ENCODE measurements around the gene ACTMAP. TPM values are rescaled to one million over a fixed set of nuclear protein-coding genes. Genes with fewer than 3 reads are reported as not detected.

ACTMAP gene
- polyA plus RNA-seq, 1 of the 3 experiments (the other 2 are of a cell fraction), result 6.4 TPM

DNA sequence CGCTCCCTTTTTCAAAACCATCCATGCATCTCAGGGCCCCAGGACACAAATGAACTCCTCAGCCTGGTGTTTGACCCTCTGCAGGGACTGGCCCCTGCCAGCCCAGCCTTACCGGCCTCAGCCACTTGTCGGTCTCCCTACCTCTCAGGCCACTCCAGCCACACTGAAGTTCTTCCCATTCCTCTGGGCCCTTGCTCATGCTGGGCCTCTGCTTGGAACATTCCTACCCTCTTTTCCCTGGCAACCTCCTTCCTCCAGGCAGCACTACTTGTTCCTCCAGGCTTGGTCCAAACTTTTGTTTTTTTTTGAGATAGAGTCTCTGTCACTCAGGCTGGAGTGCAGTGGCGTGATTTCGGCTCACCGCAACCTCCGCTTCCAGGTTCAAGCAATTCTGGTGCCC, 41.1 kb upstream of the ACTMAP start:
- H2AFZ ChIP-seq (ENCODE audit: low read depth), result no peak overlapping the region
- peaks cover 0 to 3% of the 10 kb centered on the region in 2 experiments for H3K36me3 ChIP-seq (replicated peaks in 1 of 2; ENCODE audit: control insufficient read depth in 1 of 2, insufficient read depth in 2 of 2, low read length in 1 of 2)
- no peak overlapping the region for H3K27ac ChIP-seq (ENCODE audit: low read depth in 2 of 2, low read length in 1 of 2)
- DNase-seq, result no peak
- H4K20me1 ChIP-seq (ENCODE audit: insufficient read depth), result no peaks in the 10 kb centered on the region
- TF ChIP-seq GATA2 (CRISPR knock-in tag; IDR thresholded peaks at IDR 0.05), result no peak
- no peak for TF ChIP-seq EP300 (IDR thresholded peaks at IDR 0.05; ENCODE audit: borderline replicate concordance in 1 of 2, low read depth in 1 of 2, low read length in 1 of 2)
- TF ChIP-seq, protein P1, sequence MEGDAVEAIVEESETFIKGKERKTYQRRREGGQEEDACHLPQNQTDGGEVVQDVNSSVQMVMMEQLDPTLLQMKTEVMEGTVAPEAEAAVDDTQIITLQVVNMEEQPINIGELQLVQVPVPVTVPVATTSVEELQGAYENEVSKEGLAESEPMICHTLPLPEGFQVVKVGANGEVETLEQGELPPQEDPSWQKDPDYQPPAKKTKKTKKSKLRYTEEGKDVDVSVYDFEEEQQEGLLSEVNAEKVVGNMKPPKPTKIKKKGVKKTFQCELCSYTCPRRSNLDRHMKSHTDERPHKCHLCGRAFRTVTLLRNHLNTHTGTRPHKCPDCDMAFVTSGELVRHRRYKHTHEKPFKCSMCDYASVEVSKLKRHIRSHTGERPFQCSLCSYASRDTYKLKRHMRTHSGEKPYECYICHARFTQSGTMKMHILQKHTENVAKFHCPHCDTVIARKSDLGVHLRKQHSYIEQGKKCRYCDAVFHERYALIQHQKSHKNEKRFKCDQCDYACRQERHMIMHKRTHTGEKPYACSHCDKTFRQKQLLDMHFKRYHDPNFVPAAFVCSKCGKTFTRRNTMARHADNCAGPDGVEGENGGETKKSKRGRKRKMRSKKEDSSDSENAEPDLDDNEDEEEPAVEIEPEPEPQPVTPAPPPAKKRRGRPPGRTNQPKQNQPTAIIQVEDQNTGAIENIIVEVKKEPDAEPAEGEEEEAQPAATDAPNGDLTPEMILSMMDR (IDR thresholded peaks at IDR 0.05), result no peak
- no peak for TF ChIP-seq JUND (IDR thresholded peaks at IDR 0.05)
- no peak for TF ChIP-seq MXI1 (IDR thresholded peaks at IDR 0.05; ENCODE audit: low read depth, low read length)
- no peaks in the 10 kb centered on the region for H3K27me3 ChIP-seq (ENCODE audit: insufficient read depth)
- WGBS (ENCODE audit: low lambda C conversion rate), result 97% methylated on average over 7 of the region's 7 CpGs
- CTCF ChIA-PET, result no interaction called here
- H3K9ac ChIP-seq, result no peak overlapping the region
- POLR2A ChIA-PET, result no interaction called here
- H3K4me2 ChIP-seq, result no peak overlapping the region
- no peak overlapping the region for H3K4me3 ChIP-seq (ENCODE audit: low read depth in 2 of 2, low read length in 1 of 2)
- no peaks in the 10 kb centered on the region for H3F3A ChIP-seq (replicated peaks; ENCODE audit: insufficient read depth)
- H3K4me1 ChIP-seq (ENCODE audit: control insufficient read depth in 1 of 2, insufficient read depth in 2 of 2, low read depth in 1 of 2, low read length in 1 of 2), result no peaks in the 10 kb centered on the region
- H3K9me2 ChIP-seq, result no peaks in the 10 kb centered on the region
- no peaks in the 10 kb centered on the region for H3K9me3 ChIP-seq
- H3K79me2 ChIP-seq (ENCODE audit: insufficient read depth), result no peaks in the 10 kb centered on the region

DNA sequence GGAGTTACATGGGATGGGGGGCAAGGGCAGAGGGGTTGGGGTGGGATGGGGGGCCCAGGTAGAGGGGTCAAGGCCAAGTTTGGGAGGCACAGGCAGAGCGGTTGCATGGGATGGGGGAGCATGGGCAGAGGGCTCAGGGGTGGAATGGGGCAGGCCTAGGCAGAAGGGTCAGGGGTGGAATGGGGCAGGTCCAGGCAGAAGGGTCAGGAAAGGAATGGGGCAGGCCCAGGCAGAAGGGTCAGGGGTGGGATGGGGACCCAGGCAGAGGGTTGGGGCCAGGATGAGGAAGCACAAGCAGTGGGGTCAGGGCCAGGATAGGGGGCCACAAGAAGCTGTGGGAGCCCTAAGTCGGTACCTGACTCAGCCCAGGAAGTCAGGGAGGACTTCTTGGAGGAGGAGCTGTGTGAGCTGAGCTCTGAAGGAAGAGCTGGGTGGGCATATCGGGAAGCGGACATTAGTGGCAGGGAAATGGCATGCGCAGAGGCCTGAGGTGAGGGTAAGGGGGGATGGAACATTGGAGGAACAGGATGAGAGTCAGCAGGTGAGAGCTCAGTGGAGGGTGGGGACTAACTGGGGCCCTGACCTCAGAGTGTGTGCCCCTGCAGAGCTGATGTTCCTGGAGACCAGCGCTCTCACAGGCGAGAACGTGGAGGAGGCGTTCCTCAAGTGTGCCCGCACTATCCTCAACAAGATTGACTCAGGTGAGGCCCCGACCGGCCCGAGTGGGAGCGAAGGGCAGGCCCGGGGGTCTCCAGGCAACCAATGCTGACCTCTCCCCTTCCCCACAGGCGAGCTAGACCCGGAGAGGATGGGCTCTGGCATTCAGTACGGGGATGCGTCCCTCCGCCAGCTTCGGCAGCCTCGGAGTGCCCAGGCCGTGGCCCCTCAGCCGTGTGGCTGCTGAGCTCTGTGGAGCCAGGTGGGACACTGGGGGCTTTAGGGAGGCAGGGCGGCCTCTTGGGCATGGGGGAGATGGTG, 36.1 kb upstream of the ACTMAP start:
- H2AFZ ChIP-seq (ENCODE audit: low read depth), result no peak overlapping the region
- H3K36me3 ChIP-seq (replicated peaks in 1 of 2; ENCODE audit: control insufficient read depth in 1 of 2, insufficient read depth in 2 of 2, low read length in 1 of 2), result peaks cover 0 to 3% of the 10 kb centered on the region in 2 experiments
- no peak overlapping the region for H3K4me2 ChIP-seq
- H3K27ac ChIP-seq (ENCODE audit: low read depth in 2 of 2, low read length in 1 of 2), result no peak overlapping the region
- no peaks in the 10 kb centered on the region for H3K9me3 ChIP-seq
- no peaks in the 10 kb centered on the region for H3K9me2 ChIP-seq
- no peak for DNase-seq
- ChIA-PET POLR2A (interaction anchor here (1.9 kb wide), 1 partner anchor 8 kb away, joined by 14 read pairs; the partner anchor contains the start of gene RAB4B), CTCF (interaction anchor here (1.0 to 3.1 kb wide), 3 partner anchors 12 to 21 kb away, joined by 3 to 10 read pairs (median 3); partner anchors contain the start of gene EGLN2)
- TF ChIP-seq, protein P2, sequence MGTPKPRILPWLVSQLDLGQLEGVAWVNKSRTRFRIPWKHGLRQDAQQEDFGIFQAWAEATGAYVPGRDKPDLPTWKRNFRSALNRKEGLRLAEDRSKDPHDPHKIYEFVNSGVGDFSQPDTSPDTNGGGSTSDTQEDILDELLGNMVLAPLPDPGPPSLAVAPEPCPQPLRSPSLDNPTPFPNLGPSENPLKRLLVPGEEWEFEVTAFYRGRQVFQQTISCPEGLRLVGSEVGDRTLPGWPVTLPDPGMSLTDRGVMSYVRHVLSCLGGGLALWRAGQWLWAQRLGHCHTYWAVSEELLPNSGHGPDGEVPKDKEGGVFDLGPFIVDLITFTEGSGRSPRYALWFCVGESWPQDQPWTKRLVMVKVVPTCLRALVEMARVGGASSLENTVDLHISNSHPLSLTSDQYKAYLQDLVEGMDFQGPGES (IDR thresholded peaks at IDR 0.05; ENCODE audit: low read depth, low read length), result no peak
- TF ChIP-seq RCOR1 (IDR thresholded peaks at IDR 0.05; ENCODE audit: low read length) (no peak), POLR2AphosphoS5 (IDR thresholded peaks at IDR 0.05; ENCODE audit: low read depth, low read length) (no peak), TEAD4 (IDR thresholded peaks at IDR 0.05; ENCODE audit: borderline replicate concordance, insufficient read depth) (no peak), MEF2A (IDR thresholded peaks at IDR 0.05; ENCODE audit: borderline replicate concordance, low read depth) (no peak), SIN3A (IDR thresholded peaks at IDR 0.05; ENCODE audit: borderline replicate concordance, low read depth, low read length) (no peak), FOSL2 (IDR thresholded peaks at IDR 0.05; ENCODE audit: borderline replicate concordance, low read depth) (no peak), EZH2phosphoT487 (IDR thresholded peaks at IDR 0.05; ENCODE audit: borderline replicate concordance, low read depth) (no peak), FOXJ3 (CRISPR knock-in tag; IDR thresholded peaks at IDR 0.05) (no peak), NFIC (IDR thresholded peaks at IDR 0.05; ENCODE audit: borderline replicate concordance) (no peak), TCF12 (IDR thresholded peaks at IDR 0.05) (no peak)
- TF ChIP-seq, protein P3, sequence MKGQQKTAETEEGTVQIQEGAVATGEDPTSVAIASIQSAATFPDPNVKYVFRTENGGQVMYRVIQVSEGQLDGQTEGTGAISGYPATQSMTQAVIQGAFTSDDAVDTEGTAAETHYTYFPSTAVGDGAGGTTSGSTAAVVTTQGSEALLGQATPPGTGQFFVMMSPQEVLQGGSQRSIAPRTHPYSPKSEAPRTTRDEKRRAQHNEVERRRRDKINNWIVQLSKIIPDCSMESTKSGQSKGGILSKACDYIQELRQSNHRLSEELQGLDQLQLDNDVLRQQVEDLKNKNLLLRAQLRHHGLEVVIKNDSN (IDR thresholded peaks at IDR 0.05; ENCODE audit: borderline replicate concordance, low read depth), result no peak
- TF ChIP-seq, protein P1 (IDR thresholded peaks at IDR 0.05), result no peak
- no peak overlapping the region for H3K9ac ChIP-seq
- H3K79me2 ChIP-seq (ENCODE audit: insufficient read depth), result no peaks in the 10 kb centered on the region
- no peaks in the 10 kb centered on the region for H3F3A ChIP-seq (replicated peaks; ENCODE audit: insufficient read depth)
- no peaks in the 10 kb centered on the region for H3K27me3 ChIP-seq (ENCODE audit: insufficient read depth)
- no peak overlapping the region for H3K4me3 ChIP-seq (ENCODE audit: low read depth in 2 of 2, low read length in 1 of 2)
- WGBS (ENCODE audit: low lambda C conversion rate), result 95% methylated on average over 23 of the region's 25 CpGs
- H3K4me1 ChIP-seq (ENCODE audit: control insufficient read depth in 1 of 2, insufficient read depth in 2 of 2, low read depth in 1 of 2, low read length in 1 of 2), result no peaks in the 10 kb centered on the region
- H4K20me1 ChIP-seq (ENCODE audit: insufficient read depth), result no peaks in the 10 kb centered on the region

Measured in SK-N-SH (cell line).